ENCODE measurements around the gene KPTN.

DNA sequence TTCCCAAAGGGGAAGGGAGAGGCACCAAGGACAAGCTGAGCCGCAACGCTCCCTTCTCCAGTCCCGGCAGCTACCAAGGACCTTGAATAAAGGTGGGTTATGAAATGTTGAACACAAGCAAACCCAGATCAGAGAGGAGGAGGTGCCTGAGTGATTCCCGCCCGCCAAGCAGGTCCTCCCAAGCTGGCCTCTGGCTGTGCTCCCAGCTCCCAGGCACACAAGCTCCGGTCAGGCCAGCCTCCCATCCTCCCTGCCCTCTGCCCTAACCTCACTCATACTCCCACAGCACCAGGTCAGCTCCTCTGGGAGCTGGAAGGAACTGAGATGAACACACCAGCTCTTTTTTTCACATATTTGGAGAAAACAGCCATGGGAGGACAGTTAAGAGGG, 27.1 kb upstream of the KPTN start:
- TF ChIP-seq POLR2A (IDR thresholded peaks at IDR 0.05), result no peak
- no peak for TF ChIP-seq CTCF (IDR thresholded peaks at IDR 0.05)
- TF ChIP-seq EP300 (IDR thresholded peaks at IDR 0.05), result no peak
